K562 (cell line): ENCODE data around the gene PCF11. TPM values are rescaled to one million over a fixed set of nuclear protein-coding genes. Genes with fewer than 3 reads are reported as not detected.

ENCODE experiments used
- BRD9 ChIP-seq: fragments of 450-650 bp; IDR thresholded peaks from 2 replicates; pipeline ENCODE4 v1.6.1; 2018; ENCODE audit warnings: low read depth; ENCODE audit not compliant: partially characterized antibody
- ESRRA ChIP-seq: fragments of 450-650 bp; IDR thresholded peaks from 2 replicates; pipeline ENCODE4 v1.6.1; 2014; ENCODE audit warnings: low read depth, mild to moderate bottlenecking, moderate library complexity, borderline replicate concordance
- FOXK1 ChIP-seq: sonication (generic); formaldehyde crosslinking; IDR thresholded peaks from 2 replicates; pipeline ENCODE4 v1.8.0; 2022; ENCODE audit warnings: missing genetic modification reagents, mild to moderate bottlenecking, borderline replicate concordance
- GABPB1 ChIP-seq: sonication (generic); formaldehyde crosslinking; IDR thresholded peaks from 2 replicates; pipeline ENCODE4 v1.8.0; 2022; ENCODE audit warnings: mild to moderate bottlenecking, missing genetic modification reagents
- HDAC3 ChIP-seq: fragments of 450-650 bp; IDR thresholded peaks from 2 replicates; pipeline ENCODE4 v1.6.1; 2018; ENCODE audit warnings: borderline replicate concordance, mild to moderate bottlenecking, moderate library complexity; ENCODE audit not compliant: partially characterized antibody
- HINFP ChIP-seq: fragments of 450-650 bp; conservative IDR thresholded peaks from 2 replicates; pipeline ENCODE4 v1.6.1; 2016; ENCODE audit warnings: missing genetic modification characterization, low read depth, mild to moderate bottlenecking, control low read depth, missing compliant biosample characterization
- ILF3 ChIP-seq: fragments of 450-650 bp; IDR thresholded peaks from 2 replicates; pipeline ENCODE4 v1.6.1; 2018; ENCODE audit warnings: antibody characterized with exemption, mild to moderate bottlenecking, moderate library complexity, borderline replicate concordance
- KLF13 ChIP-seq: fragments of 450-650 bp; IDR thresholded peaks from 2 replicates; pipeline ENCODE4 v1.6.1; 2016; ENCODE audit warnings: missing genetic modification characterization, low read depth, mild to moderate bottlenecking, missing compliant biosample characterization, moderate library complexity, borderline replicate concordance
- MEF2D ChIP-seq: conservative IDR thresholded peaks from 2 replicates; pipeline ENCODE4 v1.6.1; 2016; ENCODE audit warnings: low read depth, missing genetic modification characterization, missing compliant biosample characterization
- NONO ChIP-seq, 2 experiments: fragments of 200-400 bp in 1 of 2; fragments of 450-650 bp in 1 of 2; formaldehyde crosslinking in 1 of 2; IDR thresholded peaks; 2 replicates each; pipeline ENCODE4 v1.6.1; 2017; ENCODE audit warnings: low read depth in 2 of 2, mild to moderate bottlenecking in 2 of 2, moderate library complexity in 2 of 2, low read length in 1 of 2
- PHF8 ChIP-seq: fragments of 200-600 bp; sonication (generic); IDR thresholded peaks from 2 replicates; pipeline ENCODE4 v1.6.1; 2012; ENCODE audit warnings: mixed run types, mild to moderate bottlenecking, inconsistent platforms, low read length, moderate library complexity, borderline replicate concordance
- POLR2H ChIP-seq: IDR thresholded peaks from 2 replicates; pipeline ENCODE4 v1.6.1; 2016; ENCODE audit warnings: missing genetic modification characterization, low read depth, mild to moderate bottlenecking, control low read depth, missing compliant biosample characterization, moderate library complexity
- TCF3 ChIP-seq: sonication (generic); formaldehyde crosslinking; IDR thresholded peaks from 2 replicates; pipeline ENCODE4 v1.4.0; 2020; ENCODE audit warnings: mild to moderate bottlenecking, missing genetic modification reagents
- XRCC5 ChIP-seq: fragments of 200-400 bp; formaldehyde crosslinking; IDR thresholded peaks from 2 replicates; pipeline ENCODE4 v1.6.1; 2017; ENCODE audit warnings: low read depth, mild to moderate bottlenecking, low read length
- ZNF140 ChIP-seq: fragments of 250-450 bp; sonication (Bioruptor Pico); IDR thresholded peaks from 2 replicates; pipeline ENCODE4 v1.8.0; 2021; ENCODE audit warnings: moderate library complexity, mild to moderate bottlenecking, inconsistent platforms
- ZNF175 ChIP-seq: fragments of 200-800 bp; sonication (Bioruptor generic); IDR thresholded peaks from 2 replicates; pipeline ENCODE4 v1.6.1; 2016; ENCODE audit warnings: low read depth, mild to moderate bottlenecking, missing genetic modification characterization, missing compliant biosample characterization
- ZNF444 ChIP-seq: fragments of 250-450 bp; sonication (Bioruptor Pico); IDR thresholded peaks from 2 replicates; pipeline ENCODE4 v1.4.0; 2020; ENCODE audit warnings: mild to moderate bottlenecking, moderate library complexity
- ZNF639 ChIP-seq, 2 experiments: fragments of 200-800 bp in 1 of 2; sonication (Bioruptor generic) in 1 of 2; sonication (generic) in 1 of 2; formaldehyde crosslinking in 1 of 2; IDR thresholded peaks in 1 of 2; conservative IDR thresholded peaks in 1 of 2; 2 replicates each; pipeline versions ENCODE4 v1.5.0 to v1.6.1; 2016 to 2020; ENCODE audit warnings: missing compliant biosample characterization in 1 of 2, missing genetic modification characterization in 1 of 2, missing genetic modification reagents in 1 of 2
- polyA plus RNA-seq, 8 experiments: library from polyadenylated mRNA; depleted of rRNA in 4 of 8; stranded (reverse) in 5 of 8; unstranded in 3 of 8; fragments of >200 nt; fragmentation: Nextera tagmentation in 2 of 8; fragmentation: Illumina TruSeq in 1 of 8; extraction: Ambion mirVana in 2 of 8; extraction: Trizol in 1 of 8; gene quantifications; 2 replicates each; pipeline versions ENCODE4 v1.2.1 to v1.2.3, GENCODE V29; 2011 to 2014; ENCODE audit warnings: inconsistent platforms in 1 of 8, missing spikeins in 1 of 8
- total RNA-seq, 7 experiments: library from RNA; depleted of rRNA in 6 of 7; stranded (reverse); fragments of >200 nt in 6 of 7; fragmentation: Illumina TruSeq in 2 of 7; extraction: Trizol in 2 of 7; gene quantifications; 2 replicates each; pipeline versions ENCODE4 v1.2.1 to v1.2.3, GENCODE V29; 2011 to 2021; ENCODE audit warnings: low replicate concordance in 1 of 7
- TF ChIP-seq, protein P1 (sequence below), 3 experiments: fragments of 200-800 bp in 1 of 3; sonication (Bioruptor generic) in 1 of 3; sonication (generic) in 1 of 3; formaldehyde crosslinking in 1 of 3; IDR thresholded peaks; 2 replicates each; pipeline versions ENCODE4 v1.6.1 to v1.8.0; 2016 to 2022; ENCODE audit warnings: mild to moderate bottlenecking in 2 of 3, missing compliant biosample characterization in 2 of 3, missing genetic modification characterization in 2 of 3, missing genetic modification reagents in 1 of 3
- TF ChIP-seq, protein P2 (sequence below): sonication (generic); formaldehyde crosslinking; IDR thresholded peaks from 2 replicates; pipeline ENCODE4 v1.8.0; 2022; ENCODE audit warnings: missing genetic modification reagents, mild to moderate bottlenecking, borderline replicate concordance

Gene PCF11
- total and polyA plus RNA-seq, 9 of the 15 experiments (the other 6 are each of a cell fraction or from before 2014, with no cell fraction given) = 9.3 to 91.6 (median 54.4) TPM

- TF ChIP-seq TCF3 (CRISPR knock-in tag) (no peak; the same call in none of the 2 replicates), POLR2H (tag) (no peak), HINFP (no peak), GABPB1 (CRISPR knock-in tag) (peak; percentile 69), ZNF140 (no peak), FOXK1 (0 out of 2 replicates have a peak, but pooled peaks have one; percentile 46), ZNF175 (CRISPR knock-in tag) (no peak), HDAC3 (peak; percentile 42), NONO (IDR thresholded peaks at IDR 0.05; ENCODE audit: low read depth in 2 of 2, low read length in 1 of 2) (no peak), ZNF639 (CRISPR knock-in tag; conservative IDR thresholded peaks at IDR 0.05 in 1 of 2, IDR thresholded peaks at IDR 0.05 in 1 of 2) (peak in 1 of 2 experiments; percentile 42; a peak in 1 of 4 replicates), MEF2D (tag) (no peak), XRCC5 (peak; percentile 45; the same call in 1 of the 2 replicates), ILF3 (0 out of 2 replicates have a peak, but pooled peaks have one; percentile 14), PHF8 (peak; percentile 22; the same call in 1 of the 2 replicates), BRD9 (peak; percentile 26), KLF13 (tag) (no peak), ZNF444 (CRISPR knock-in tag) (peak; percentile 30; the same call in 1 of the 2 replicates), ESRRA (peak; percentile 17; the same call in 1 of the 2 replicates)
- TF ChIP-seq, protein P1, sequence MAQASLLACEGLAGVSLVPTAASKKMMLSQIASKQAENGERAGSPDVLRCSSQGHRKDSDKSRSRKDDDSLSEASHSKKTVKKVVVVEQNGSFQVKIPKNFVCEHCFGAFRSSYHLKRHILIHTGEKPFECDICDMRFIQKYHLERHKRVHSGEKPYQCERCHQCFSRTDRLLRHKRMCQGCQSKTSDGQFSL (CRISPR knock-in tag; IDR thresholded peaks at IDR 0.05) = peak; percentile 97
- TF ChIP-seq, protein P1 (tag; IDR thresholded peaks at IDR 0.05) = peak in 1 of 2 experiments; percentile 94; a peak in 2 of 4 replicates
- TF ChIP-seq, protein P2, sequence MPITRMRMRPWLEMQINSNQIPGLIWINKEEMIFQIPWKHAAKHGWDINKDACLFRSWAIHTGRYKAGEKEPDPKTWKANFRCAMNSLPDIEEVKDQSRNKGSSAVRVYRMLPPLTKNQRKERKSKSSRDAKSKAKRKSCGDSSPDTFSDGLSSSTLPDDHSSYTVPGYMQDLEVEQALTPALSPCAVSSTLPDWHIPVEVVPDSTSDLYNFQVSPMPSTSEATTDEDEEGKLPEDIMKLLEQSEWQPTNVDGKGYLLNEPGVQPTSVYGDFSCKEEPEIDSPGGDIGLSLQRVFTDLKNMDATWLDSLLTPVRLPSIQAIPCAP (CRISPR knock-in tag) = no peak
Observed at GRCh38 chr11:83157594-83158356, 844 bp downstream of the PCF11 start (continued).
